HG02642 (cell line): Measurements from ENCODE around the gene OLFML2A.
"Not testable (repeated sequence)": the region's sequence is repeated elsewhere in the genome, so short reads cannot be mapped to it uniquely, and the experiment has no call there.

Experiments used
- ATAC-seq: cut with Tn5 transposase; IDR thresholded peaks from one replicate; pipeline ENCODE4 v1.9.1; 2021; ENCODE audit warnings: mild to moderate bottlenecking; ENCODE audit not compliant: unreplicated experiment, poor library complexity

OLFML2A gene

DNA sequence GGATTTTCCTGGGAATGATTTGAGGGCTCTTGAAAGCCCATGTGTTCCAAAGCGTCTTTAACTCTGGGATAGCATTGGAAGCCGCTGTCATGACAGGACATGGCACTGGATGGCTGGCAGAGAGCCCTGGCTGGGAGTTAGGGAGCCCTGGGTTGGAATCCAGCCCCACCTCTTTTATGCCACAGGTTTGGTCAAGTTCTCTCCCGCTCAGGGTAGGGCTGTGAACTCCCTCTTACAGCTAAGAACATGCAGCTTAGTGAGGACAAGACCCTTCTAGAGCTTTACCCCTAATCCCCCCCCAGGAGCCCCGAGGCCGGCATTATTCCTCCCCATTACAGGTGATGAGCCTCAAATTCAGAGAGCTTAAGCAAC, 37.2 kb downstream of the OLFML2A start:
- ATAC-seq: no peak

GRCh38 chr9:124815601-124816000, 38.7 kb downstream of the OLFML2A start:
- ATAC-seq: no peak

- no peak for ATAC-seq
Measured at GRCh38 chr9:124818431-124819281, 41.7 kb downstream of the OLFML2A start.

DNA sequence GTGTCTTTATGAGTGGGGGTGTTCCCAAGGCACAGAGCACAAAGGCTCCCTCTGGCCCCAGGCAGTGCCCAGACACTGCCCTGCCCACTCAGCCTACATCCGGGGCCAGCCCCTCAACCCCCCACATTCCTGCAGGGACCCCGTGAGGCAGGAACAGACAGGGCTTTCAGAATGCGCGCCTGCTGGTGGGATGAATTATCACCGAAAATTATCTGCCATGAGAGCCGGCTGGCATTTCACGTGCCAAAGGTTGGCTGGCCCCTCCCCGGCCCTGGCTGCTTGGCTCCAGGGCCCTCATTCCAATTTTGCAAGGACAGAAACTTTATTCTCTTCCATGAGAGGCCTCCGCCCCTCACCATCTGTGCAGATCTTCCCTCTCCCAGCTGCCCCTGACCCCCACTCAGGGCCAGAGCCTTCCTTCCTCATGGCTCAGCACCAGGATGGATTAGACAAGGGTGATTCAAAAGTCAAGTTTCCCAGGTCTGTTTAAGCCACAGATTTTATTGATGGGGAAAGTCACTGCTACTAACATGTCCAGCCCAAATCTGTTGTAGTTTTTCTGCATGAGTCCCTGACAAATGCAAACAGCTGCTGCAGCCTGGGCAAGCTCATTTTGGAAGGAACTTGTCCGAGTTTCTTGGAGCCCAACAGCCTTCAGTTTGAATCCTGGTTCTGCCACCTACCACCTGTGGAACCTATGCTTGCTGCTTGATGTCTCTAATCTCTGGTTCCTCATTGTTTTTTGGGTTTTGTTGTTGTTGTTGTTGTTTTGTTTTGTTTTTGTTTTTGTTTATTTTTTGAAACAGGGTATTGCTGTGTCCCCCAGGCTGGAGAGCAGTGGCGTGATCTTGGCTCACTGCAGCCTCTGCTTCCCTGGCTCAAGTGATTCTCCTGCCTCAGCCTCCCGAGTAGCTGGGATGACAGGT, 44.0 kb downstream of the OLFML2A start:
- ATAC-seq: no peak

DNA sequence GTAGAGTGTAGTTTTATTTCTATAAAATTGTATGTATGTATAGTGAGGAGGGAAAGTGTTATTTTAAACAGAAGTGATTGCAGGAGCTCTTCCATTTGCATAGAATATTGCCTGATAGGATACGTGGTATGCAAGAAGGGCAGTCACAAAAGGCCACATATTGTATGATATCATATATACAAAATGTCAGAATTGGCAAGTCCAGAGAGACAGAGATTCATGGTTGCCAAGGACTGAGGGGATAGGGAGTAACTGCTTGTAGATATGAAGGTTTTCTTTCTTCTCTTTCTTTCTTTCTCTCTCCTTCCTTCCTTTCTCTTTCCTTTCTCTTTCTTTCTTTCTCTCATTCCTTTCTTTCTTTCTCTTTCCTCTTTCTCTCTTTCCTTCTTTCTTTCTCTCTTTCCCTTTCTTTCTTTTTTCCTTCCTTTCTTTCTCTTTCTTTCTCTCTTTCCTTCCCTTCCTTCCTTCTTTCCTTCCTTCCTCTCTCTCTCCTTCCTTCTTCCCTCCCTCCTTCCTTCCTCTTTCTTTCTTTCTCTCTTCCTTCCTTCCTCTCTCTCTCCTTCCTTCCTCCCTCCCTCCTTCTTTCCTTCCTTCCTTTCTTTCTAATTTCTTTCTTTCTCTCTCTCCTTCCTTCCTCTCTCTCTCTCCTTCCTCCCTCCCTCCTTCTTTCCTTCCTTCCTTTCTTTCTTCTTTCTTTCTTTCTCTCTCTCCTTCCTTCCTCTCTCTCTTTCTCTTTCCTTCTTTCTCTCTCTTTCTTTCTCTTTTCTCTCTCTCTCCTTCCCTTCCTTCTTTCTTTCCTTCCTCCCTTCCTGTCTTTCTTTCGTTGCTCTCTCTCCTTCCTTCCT, 51.8 kb downstream of the OLFML2A start:
- no peak for ATAC-seq

GRCh38 chr9:124829334-124829669, 52.4 kb downstream of the OLFML2A start:
- ATAC-seq: no peak

DNA sequence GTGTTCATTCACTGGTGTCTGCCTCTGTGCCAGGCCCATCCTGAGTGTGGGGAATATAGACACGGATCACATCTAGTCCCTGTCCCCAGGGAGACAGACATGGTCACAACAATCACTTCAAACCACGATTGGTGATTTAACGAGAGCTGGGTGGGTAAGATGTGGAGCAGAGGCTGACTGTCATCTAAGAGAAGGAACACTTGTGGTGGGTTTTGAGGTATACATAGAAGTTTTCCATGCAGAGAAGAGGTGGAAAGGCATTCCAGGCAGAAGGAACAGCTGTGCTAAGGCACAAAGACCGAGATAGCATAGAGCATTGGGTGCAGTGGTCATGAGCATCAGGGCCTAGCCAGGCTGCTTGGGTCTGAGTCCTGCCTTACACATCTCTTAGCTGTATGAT, 53.7 kb downstream of the OLFML2A start:
- ATAC-seq: no peak

- no peak for ATAC-seq
Measured at GRCh38 chr9:124831642-124832364, 54.9 kb downstream of the OLFML2A start.

DNA sequence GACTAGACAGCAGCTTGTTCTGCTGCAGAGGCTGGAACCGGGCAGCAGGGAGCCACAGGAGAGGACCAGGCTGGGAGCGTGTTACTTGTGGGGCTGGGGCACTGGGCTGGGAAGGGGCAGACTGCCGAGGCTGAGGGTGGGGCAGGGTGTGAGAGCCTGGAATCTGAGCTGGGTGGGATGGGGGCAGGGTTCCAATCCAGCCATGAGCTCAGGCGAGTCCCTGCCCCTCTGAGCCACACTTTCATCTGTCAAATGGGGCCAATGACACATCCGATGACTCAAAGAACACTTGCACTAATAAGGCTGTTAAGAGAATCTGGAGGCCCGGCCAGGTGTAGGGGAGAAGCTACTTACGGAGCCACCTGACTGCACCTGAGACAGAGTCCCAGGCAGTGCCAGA, 57.7 kb downstream of the OLFML2A start:
- no peak for ATAC-seq

GRCh38 chr9:124835026-124835557, 58.2 kb downstream of the OLFML2A start:
- no peak for ATAC-seq

GRCh38 chr9:124838132-124838531, 61.2 kb downstream of the OLFML2A start:
- not testable (repeated sequence) for ATAC-seq

GRCh38 chr9:124838567-124839275, 61.8 kb downstream of the OLFML2A start:
- not testable (repeated sequence) for ATAC-seq

GRCh38 chr9:124839612-124840299, 62.8 kb downstream of the OLFML2A start:
- ATAC-seq: no peak

DNA sequence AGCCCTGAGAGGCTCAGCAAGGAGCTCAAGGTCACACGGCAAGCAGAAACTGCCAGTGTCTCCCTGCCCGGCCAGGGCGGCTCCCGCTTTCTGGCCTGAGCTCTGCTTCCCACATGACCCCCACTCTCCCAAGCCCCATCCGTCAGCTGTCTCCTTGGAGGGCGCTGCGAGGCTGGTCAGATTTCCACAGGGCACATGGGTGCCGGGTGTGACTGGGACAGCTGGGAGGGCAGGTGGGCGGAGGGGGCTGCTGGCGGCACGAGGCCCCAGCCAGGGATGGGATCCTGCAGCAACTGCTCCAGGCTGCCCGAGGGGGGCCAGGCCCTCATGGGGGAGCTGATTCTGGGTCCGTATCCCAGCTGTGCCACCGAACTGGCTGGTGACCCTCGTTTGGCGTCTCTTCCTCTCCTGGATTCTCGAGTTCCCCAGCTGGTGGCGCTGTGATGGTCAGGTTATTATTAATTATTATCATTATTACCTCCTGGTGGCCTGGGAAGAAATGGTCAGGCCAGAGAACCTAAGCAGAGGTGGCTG, 63.4 kb downstream of the OLFML2A start:
- no peak for ATAC-seq

DNA sequence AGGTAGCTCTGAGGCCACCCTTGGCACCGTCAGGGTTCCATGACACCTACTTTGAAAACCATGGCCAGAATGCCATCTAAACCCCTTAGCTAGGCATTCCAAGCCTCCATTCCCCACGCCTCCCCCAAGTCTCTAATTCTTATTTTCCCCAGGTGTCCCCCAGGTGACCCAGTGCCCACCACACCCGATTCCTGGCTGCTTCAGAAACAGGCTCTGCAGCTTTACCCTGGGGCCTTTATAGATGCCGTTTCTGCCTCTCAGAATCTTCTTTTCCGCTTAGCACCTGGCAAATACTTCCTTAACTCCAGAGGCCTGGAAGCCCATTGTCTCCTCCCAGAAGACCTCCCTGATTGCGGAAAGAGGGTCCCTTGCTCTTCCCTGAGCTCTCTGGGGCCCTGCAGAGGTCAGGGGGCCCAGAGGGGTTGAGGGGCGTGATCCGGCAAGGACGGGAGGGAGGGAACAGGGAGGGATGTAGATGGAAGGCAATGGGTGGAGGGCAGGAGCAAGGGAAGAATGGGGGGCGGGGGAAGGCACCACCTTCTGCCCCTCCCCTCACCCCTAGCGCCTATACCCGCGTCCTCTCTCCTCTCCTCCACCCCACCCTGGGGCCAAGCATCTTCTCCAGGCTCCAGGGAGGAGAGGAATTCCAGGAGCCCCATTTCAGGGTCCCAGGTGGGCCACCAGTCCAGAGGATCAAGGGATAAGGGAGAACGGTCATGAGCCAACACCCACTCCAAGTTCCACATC, 64.3 kb downstream of the OLFML2A start:
- ATAC-seq: no peak

DNA sequence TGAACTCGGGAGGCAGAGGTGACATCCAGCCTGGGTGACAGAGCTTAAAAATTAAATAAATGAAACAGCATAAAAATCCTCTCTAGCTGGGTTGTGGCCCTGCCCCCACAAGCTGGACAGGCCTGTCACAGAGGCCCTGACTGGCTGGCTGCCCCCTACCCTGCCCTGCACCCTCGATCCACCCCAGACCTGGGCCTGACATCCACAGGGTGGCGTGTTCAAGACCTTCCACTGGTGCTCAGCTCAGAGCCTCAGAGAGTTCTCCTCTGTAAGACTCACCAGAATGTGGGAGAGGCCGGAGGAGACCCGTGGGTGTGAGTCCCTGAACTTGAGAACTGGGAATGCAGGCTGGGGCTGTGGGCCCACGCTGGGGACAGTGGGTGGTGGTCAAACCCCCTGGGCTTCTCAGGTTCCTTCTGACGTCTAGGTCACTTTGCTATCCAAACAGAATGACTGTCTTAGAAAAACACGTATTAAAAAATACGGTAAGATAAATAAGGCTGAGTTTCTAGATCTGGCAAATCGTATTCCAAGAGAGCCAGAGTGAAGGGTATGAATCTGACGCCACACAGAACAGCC, 66.6 kb downstream of the OLFML2A start:
- ATAC-seq: no peak

GRCh38 chr9:124844291-124844690, 67.4 kb downstream of the OLFML2A start:
- ATAC-seq: no peak
